GM18511 (cell line): Measurements from ENCODE around the gene SPRY1.

Experiments
- ATAC-seq: cut with Tn5 transposase; IDR thresholded peaks from one replicate; pipeline ENCODE4 v1.9.1; 2021; ENCODE audit warnings: mild to moderate bottlenecking, moderate library complexity; ENCODE audit not compliant: unreplicated experiment

SPRY1 gene

GRCh38 chr4:123379392-123379791 lies 17.2 kb upstream of the SPRY1 start:
- no peak for ATAC-seq

- peak; percentile 89 for ATAC-seq
Measured at GRCh38 chr4:123380728-123381716, 15.6 kb upstream of the SPRY1 start.

GRCh38 chr4:123381996-123382395 lies 14.6 kb upstream of the SPRY1 start:
- no peak for ATAC-seq

GRCh38 chr4:123383566-123383965 lies 13.0 kb upstream of the SPRY1 start:
- ATAC-seq: no peak

GRCh38 chr4:123386609-123387008 lies 10.0 kb upstream of the SPRY1 start:
- ATAC-seq: no peak

GRCh38 chr4:123390846-123391456 lies 5.6 kb upstream of the SPRY1 start:
- ATAC-seq: no peak

GRCh38 chr4:123393721-123394120 lies 2.9 kb upstream of the SPRY1 start:
- ATAC-seq: no peak

- ATAC-seq: peak; percentile 25
Measured at GRCh38 chr4:123397144-123398065, 810 bp downstream of the SPRY1 start.

- ATAC-seq: peak; percentile 67
Measured at GRCh38 chr4:123398066-123398852, 1.7 kb downstream of the SPRY1 start.

- peak; percentile 32 for ATAC-seq
Measured at GRCh38 chr4:123398853-123399626, 2.4 kb downstream of the SPRY1 start.

GRCh38 chr4:123399627-123400358 lies 3.2 kb downstream of the SPRY1 start:
- no peak for ATAC-seq

- ATAC-seq: no peak
Measured at GRCh38 chr4:123401271-123402120, 4.9 kb downstream of the SPRY1 start.

- no peak for ATAC-seq
Measured at GRCh38 chr4:123402121-123402465, 5.5 kb downstream of the SPRY1 start.

- ATAC-seq: no peak
Measured at GRCh38 chr4:123403080-123403604, 6.5 kb downstream of the SPRY1 start.

GRCh38 chr4:123404533-123404932 lies 7.9 kb downstream of the SPRY1 start:
- ATAC-seq: no peak

- ATAC-seq: no peak
Measured at GRCh38 chr4:123405267-123405865, 8.8 kb downstream of the SPRY1 start.

- no peak for ATAC-seq
Measured at GRCh38 chr4:123406872-123407271, 10.3 kb downstream of the SPRY1 start.
